ENCODE results near the gene KDM5A. TPM values are rescaled to one million over a fixed set of nuclear protein-coding genes. Genes with fewer than 3 reads are reported as not detected.
"Not testable (repeated sequence)": the region's sequence is repeated elsewhere in the genome, so short reads cannot be mapped to it uniquely, and the experiment has no call there.

Gene KDM5A
- polyA plus RNA-seq, 1 donor (not counting 4 experiments of a cell fraction or from before 2014, with no cell fraction given): 14.5 TPM

GRCh38 chr12:304805-305204 lies 84.3 kb downstream of the KDM5A start:
- H3K9me1 ChIP-seq (ENCODE audit: control insufficient read depth, extremely low read depth, insufficient read depth, low read length): no peaks in the 10 kb centered on the region
- H3K9me3 ChIP-seq (ENCODE audit: control insufficient read depth, low read depth, low read length): no peaks in the 10 kb centered on the region
- FAIRE-seq (peak; percentile 20), DNase-seq (ENCODE audit: low read depth, low spot score) (no peak)
- H3K27me3 ChIP-seq (ENCODE audit: control insufficient read depth, extremely low read depth, insufficient read depth, low read length): no peaks in the 10 kb centered on the region
- no peak overlapping the region for H3K4me2 ChIP-seq (ENCODE audit: control insufficient read depth, extremely low read depth, insufficient read depth, low read depth, low read length)
- dilution Hi-C loops (cut with MboI; ENCODE audit: extremely low pct_ligation_motif_present, low sequenced_read_pairs): no loop called here
- no peak overlapping the region for H3K4me3 ChIP-seq (ENCODE audit: control insufficient read depth in 2 of 3, extremely low read depth in 1 of 3, insufficient read depth in 2 of 3, low read depth in 1 of 3, low read length in 3 of 3)
- peaks cover 14 to 22% of the 10 kb centered on the region in 2 experiments for H3K36me3 ChIP-seq (ENCODE audit: control insufficient read depth in 2 of 2, extremely low read depth in 1 of 2, insufficient read depth in 2 of 2, low read length in 2 of 2)
- TF ChIP-seq EZH2 (IDR thresholded peaks at IDR 0.05; ENCODE audit: low read length): no peak
- TF ChIP-seq, protein P1, sequence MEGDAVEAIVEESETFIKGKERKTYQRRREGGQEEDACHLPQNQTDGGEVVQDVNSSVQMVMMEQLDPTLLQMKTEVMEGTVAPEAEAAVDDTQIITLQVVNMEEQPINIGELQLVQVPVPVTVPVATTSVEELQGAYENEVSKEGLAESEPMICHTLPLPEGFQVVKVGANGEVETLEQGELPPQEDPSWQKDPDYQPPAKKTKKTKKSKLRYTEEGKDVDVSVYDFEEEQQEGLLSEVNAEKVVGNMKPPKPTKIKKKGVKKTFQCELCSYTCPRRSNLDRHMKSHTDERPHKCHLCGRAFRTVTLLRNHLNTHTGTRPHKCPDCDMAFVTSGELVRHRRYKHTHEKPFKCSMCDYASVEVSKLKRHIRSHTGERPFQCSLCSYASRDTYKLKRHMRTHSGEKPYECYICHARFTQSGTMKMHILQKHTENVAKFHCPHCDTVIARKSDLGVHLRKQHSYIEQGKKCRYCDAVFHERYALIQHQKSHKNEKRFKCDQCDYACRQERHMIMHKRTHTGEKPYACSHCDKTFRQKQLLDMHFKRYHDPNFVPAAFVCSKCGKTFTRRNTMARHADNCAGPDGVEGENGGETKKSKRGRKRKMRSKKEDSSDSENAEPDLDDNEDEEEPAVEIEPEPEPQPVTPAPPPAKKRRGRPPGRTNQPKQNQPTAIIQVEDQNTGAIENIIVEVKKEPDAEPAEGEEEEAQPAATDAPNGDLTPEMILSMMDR (optimal IDR thresholded peaks at IDR 0.05 in 1 of 3, IDR thresholded peaks at IDR 0.05 in 1 of 3, conservative IDR thresholded peaks at IDR 0.05 in 1 of 3; ENCODE audit: extremely low read depth in 1 of 3, insufficient read depth in 2 of 3, low read length in 3 of 3): no peak
- H3K9ac ChIP-seq (ENCODE audit: control insufficient read depth, extremely low read depth, insufficient read depth, low read length): no peak overlapping the region
- no peaks in the 10 kb centered on the region for H3K4me1 ChIP-seq (ENCODE audit: control insufficient read depth, extremely low read depth, insufficient read depth, low read length)
- H3K27ac ChIP-seq (ENCODE audit: control insufficient read depth, insufficient read depth, low read length): no peak overlapping the region
- peaks cover 6% of the 10 kb centered on the region for H3K79me2 ChIP-seq (ENCODE audit: control insufficient read depth, insufficient read depth, low read length)
- no peaks in the 10 kb centered on the region for H4K20me1 ChIP-seq (ENCODE audit: control insufficient read depth, extremely low read depth, insufficient read depth, low read length)
- H2AFZ ChIP-seq (ENCODE audit: control insufficient read depth, low read length): no peak overlapping the region

GRCh38 chr12:302766-303165 lies 86.4 kb downstream of the KDM5A start:
- H4K20me1 ChIP-seq (ENCODE audit: control insufficient read depth, extremely low read depth, insufficient read depth, low read length); H3K9ac ChIP-seq (ENCODE audit: control insufficient read depth, extremely low read depth, insufficient read depth, low read length); H3K27me3 ChIP-seq (ENCODE audit: control insufficient read depth, extremely low read depth, insufficient read depth, low read length); FAIRE-seq; dilution Hi-C loops (cut with MboI; ENCODE audit: extremely low pct_ligation_motif_present, low sequenced_read_pairs); H3K9me3 ChIP-seq (ENCODE audit: control insufficient read depth, low read depth, low read length); H3K79me2 ChIP-seq (ENCODE audit: control insufficient read depth, insufficient read depth, low read length); H3K4me2 ChIP-seq (ENCODE audit: control insufficient read depth, extremely low read depth, insufficient read depth, low read depth, low read length); H3K9me1 ChIP-seq (ENCODE audit: control insufficient read depth, extremely low read depth, insufficient read depth, low read length); H3K4me1 ChIP-seq (ENCODE audit: control insufficient read depth, extremely low read depth, insufficient read depth, low read length); H3K27ac ChIP-seq (ENCODE audit: control insufficient read depth, insufficient read depth, low read length); H3K4me3 ChIP-seq (ENCODE audit: control insufficient read depth in 2 of 3, extremely low read depth in 1 of 3, insufficient read depth in 2 of 3, low read depth in 1 of 3, low read length in 3 of 3); DNase-seq (ENCODE audit: low read depth, low spot score); H2AFZ ChIP-seq (ENCODE audit: control insufficient read depth, low read length): not testable (repeated sequence)
- peaks cover 8 to 16% of the 10 kb centered on the region in 2 experiments for H3K36me3 ChIP-seq (ENCODE audit: control insufficient read depth in 2 of 2, extremely low read depth in 1 of 2, insufficient read depth in 2 of 2, low read length in 2 of 2)

DNA sequence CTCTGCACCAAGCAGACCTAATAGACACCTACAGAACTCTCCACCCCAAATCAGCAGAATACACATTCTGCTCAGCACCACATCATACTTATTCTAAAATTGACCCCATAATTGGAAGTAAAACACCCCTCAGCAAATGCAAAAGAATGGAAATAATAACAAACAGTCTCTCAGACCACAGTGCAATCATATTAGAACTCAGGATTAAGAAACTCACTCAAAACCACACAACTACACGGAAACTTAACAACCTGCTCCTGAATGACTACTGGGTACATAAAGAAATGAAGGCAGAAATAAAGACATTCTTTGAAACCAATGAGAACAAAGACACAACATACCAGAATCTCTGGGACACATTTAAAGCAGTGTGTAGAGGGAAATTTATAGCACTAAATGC lies 89.0 kb downstream of the KDM5A start:
- H4K20me1 ChIP-seq (ENCODE audit: control insufficient read depth, extremely low read depth, insufficient read depth, low read length); H3K9me3 ChIP-seq (ENCODE audit: control insufficient read depth, low read depth, low read length); FAIRE-seq; H3K9ac ChIP-seq (ENCODE audit: control insufficient read depth, extremely low read depth, insufficient read depth, low read length); H3K4me3 ChIP-seq (ENCODE audit: control insufficient read depth in 2 of 3, extremely low read depth in 1 of 3, insufficient read depth in 2 of 3, low read depth in 1 of 3, low read length in 3 of 3); DNase-seq (ENCODE audit: low read depth, low spot score); H3K4me2 ChIP-seq (ENCODE audit: control insufficient read depth, extremely low read depth, insufficient read depth, low read depth, low read length); H3K9me1 ChIP-seq (ENCODE audit: control insufficient read depth, extremely low read depth, insufficient read depth, low read length); H3K27me3 ChIP-seq (ENCODE audit: control insufficient read depth, extremely low read depth, insufficient read depth, low read length); H3K27ac ChIP-seq (ENCODE audit: control insufficient read depth, insufficient read depth, low read length); dilution Hi-C loops (cut with MboI; ENCODE audit: extremely low pct_ligation_motif_present, low sequenced_read_pairs); H3K4me1 ChIP-seq (ENCODE audit: control insufficient read depth, extremely low read depth, insufficient read depth, low read length); H2AFZ ChIP-seq (ENCODE audit: control insufficient read depth, low read length); H3K79me2 ChIP-seq (ENCODE audit: control insufficient read depth, insufficient read depth, low read length): not testable (repeated sequence)
- H3K36me3 ChIP-seq (ENCODE audit: control insufficient read depth in 2 of 2, extremely low read depth in 1 of 2, insufficient read depth in 2 of 2, low read length in 2 of 2): peaks cover 0 to 10% of the 10 kb centered on the region in 2 experiments

DNA sequence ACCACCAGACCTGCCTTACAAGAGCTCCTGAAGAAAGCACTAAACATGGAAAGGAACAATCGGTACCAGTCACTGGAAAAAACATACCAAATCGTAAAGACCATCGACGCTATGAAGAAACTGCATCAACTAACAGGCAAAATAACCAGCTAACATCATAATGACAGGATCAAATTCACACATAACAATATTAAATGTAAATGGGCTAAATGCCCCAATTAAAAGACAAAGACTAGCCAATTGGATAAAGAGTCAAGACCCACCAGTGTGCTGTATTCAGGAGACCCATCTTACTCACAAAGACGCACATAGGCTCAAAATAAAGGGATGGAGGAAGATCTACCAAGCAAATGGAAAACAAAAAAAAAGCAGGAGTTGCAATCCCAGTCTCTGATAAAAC lies 89.6 kb downstream of the KDM5A start:
- H3K27ac ChIP-seq (ENCODE audit: control insufficient read depth, insufficient read depth, low read length); FAIRE-seq; H3K4me3 ChIP-seq (ENCODE audit: control insufficient read depth in 2 of 3, extremely low read depth in 1 of 3, insufficient read depth in 2 of 3, low read depth in 1 of 3, low read length in 3 of 3); H2AFZ ChIP-seq (ENCODE audit: control insufficient read depth, low read length); H3K9ac ChIP-seq (ENCODE audit: control insufficient read depth, extremely low read depth, insufficient read depth, low read length); H3K27me3 ChIP-seq (ENCODE audit: control insufficient read depth, extremely low read depth, insufficient read depth, low read length); H3K9me1 ChIP-seq (ENCODE audit: control insufficient read depth, extremely low read depth, insufficient read depth, low read length); H3K36me3 ChIP-seq (ENCODE audit: control insufficient read depth in 2 of 2, extremely low read depth in 1 of 2, insufficient read depth in 2 of 2, low read length in 2 of 2); H3K9me3 ChIP-seq (ENCODE audit: control insufficient read depth, low read depth, low read length); DNase-seq (ENCODE audit: low read depth, low spot score); H3K4me1 ChIP-seq (ENCODE audit: control insufficient read depth, extremely low read depth, insufficient read depth, low read length); H4K20me1 ChIP-seq (ENCODE audit: control insufficient read depth, extremely low read depth, insufficient read depth, low read length); dilution Hi-C loops (cut with MboI; ENCODE audit: extremely low pct_ligation_motif_present, low sequenced_read_pairs); H3K4me2 ChIP-seq (ENCODE audit: control insufficient read depth, extremely low read depth, insufficient read depth, low read depth, low read length); H3K79me2 ChIP-seq (ENCODE audit: control insufficient read depth, insufficient read depth, low read length): not testable (repeated sequence)

All from keratinocyte (primary cell).